DOHH2 (cell line): ENCODE data around the gene HYAL2.

Experiments used
- EZH2phosphoT487 ChIP-seq: fragments of 200-600 bp; sonication (generic); IDR thresholded peaks from 2 replicates; pipeline ENCODE4 v1.6.1; 2017; ENCODE audit warnings: borderline replicate concordance, mild to moderate bottlenecking, antibody characterized with exemption, low read length, moderate library complexity, mixed read lengths
- TF ChIP-seq, protein P1 (sequence below): fragments of 200-600 bp; sonication (generic); IDR thresholded peaks from one replicate; pipeline ENCODE4 v1.5.1; 2014; ENCODE audit warnings: antibody characterized with exemption, mild to moderate bottlenecking, low read depth, low read length; ENCODE audit not compliant: poor library complexity, severe bottlenecking

DNA sequence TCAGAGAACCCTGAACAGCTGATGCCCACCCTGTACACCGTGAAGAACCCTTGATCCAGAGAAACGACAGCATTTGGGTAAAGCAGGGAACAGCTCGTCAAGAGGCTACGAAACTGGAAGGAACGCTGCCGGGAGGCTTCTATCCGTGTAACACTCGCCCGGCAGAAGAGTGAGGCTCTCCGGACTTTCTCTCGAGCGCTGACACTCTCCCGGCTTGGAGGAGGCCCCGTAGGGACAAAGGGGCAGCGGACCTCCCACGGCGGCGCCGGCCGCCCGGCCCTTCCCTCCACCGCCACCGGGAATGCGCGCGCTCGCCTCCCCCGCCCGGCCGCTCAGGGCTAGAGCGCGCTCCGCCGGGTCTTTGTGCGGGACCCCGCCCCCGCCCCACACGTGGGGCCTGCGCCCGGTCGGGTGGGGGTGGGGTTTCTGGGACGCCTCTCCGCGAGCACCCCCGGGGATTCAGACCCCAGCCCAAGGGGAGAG is 1.7 kb downstream of the HYAL2 start:
- TF ChIP-seq, protein P1, sequence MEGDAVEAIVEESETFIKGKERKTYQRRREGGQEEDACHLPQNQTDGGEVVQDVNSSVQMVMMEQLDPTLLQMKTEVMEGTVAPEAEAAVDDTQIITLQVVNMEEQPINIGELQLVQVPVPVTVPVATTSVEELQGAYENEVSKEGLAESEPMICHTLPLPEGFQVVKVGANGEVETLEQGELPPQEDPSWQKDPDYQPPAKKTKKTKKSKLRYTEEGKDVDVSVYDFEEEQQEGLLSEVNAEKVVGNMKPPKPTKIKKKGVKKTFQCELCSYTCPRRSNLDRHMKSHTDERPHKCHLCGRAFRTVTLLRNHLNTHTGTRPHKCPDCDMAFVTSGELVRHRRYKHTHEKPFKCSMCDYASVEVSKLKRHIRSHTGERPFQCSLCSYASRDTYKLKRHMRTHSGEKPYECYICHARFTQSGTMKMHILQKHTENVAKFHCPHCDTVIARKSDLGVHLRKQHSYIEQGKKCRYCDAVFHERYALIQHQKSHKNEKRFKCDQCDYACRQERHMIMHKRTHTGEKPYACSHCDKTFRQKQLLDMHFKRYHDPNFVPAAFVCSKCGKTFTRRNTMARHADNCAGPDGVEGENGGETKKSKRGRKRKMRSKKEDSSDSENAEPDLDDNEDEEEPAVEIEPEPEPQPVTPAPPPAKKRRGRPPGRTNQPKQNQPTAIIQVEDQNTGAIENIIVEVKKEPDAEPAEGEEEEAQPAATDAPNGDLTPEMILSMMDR: no peak
- TF ChIP-seq EZH2phosphoT487: no peak
